Neural cell (in vitro differentiated cells): ENCODE data around the gene JAZF1. TPM values are rescaled to one million over a fixed set of nuclear protein-coding genes. Genes with fewer than 3 reads are reported as not detected.

Experiments
- H2AFZ ChIP-seq: fragments of 200-600, 300-800 bp; sonication (generic), shearing (Covaris generic); 2 replicates; pipeline ENCODE4 v1.6.0; 2014; ENCODE audit warnings: low read depth, mild to moderate bottlenecking, antibody characterized with exemption, low read length, moderate library complexity
- H3F3A ChIP-seq: fragments of 200-600 bp; shearing (Covaris generic); 2 replicates; pipeline ENCODE4 v1.6.1; 2016; ENCODE audit warnings: mild to moderate bottlenecking, moderate library complexity, mixed read lengths, antibody characterized with exemption, low read length; ENCODE audit not compliant: insufficient read depth, poor library complexity, severe bottlenecking
- H3K27ac ChIP-seq: fragments of 200-600, 300-800 bp; sonication (generic), shearing (Covaris generic); 2 replicates; pipeline ENCODE4 v1.5.1; 2014; ENCODE audit warnings: mild to moderate bottlenecking, low read length, moderate library complexity
- H3K27me3 ChIP-seq: fragments of 300-800, 200-600 bp; sonication (generic), shearing (Covaris generic); 2 replicates; pipeline ENCODE4 v1.6.0; 2014; ENCODE audit warnings: mild to moderate bottlenecking, low read depth, low read length, moderate library complexity; ENCODE audit not compliant: insufficient read depth
- H3K36me3 ChIP-seq: fragments of 300-800, 200-600 bp; sonication (generic), shearing (Covaris generic); 2 replicates; pipeline ENCODE4 v1.5.1; 2014; ENCODE audit warnings: mild to moderate bottlenecking, antibody characterized with exemption, low read length, moderate library complexity; ENCODE audit not compliant: insufficient read depth
- H3K4me2 ChIP-seq: fragments of 300-800, 200-600 bp; sonication (generic), shearing (Covaris generic); 2 replicates; pipeline ENCODE4 v1.6.0; 2014; ENCODE audit warnings: mild to moderate bottlenecking, low read length
- H3K4me3 ChIP-seq: fragments of 300-800, 200-600 bp; sonication (generic), shearing (Covaris generic); 2 replicates; pipeline ENCODE4 v1.5.1; 2014; ENCODE audit warnings: mild to moderate bottlenecking, low read length, moderate library complexity
- H3K79me2 ChIP-seq: fragments of 200-600 bp; shearing (Covaris generic); replicated peaks from 2 replicates; pipeline ENCODE4 v1.6.0; 2014; ENCODE audit warnings: mild to moderate bottlenecking, low read length, moderate library complexity; ENCODE audit not compliant: insufficient read depth
- H3K9ac ChIP-seq: fragments of 300-800, 200-600 bp; sonication (generic), shearing (Covaris generic); 2 replicates; pipeline ENCODE4 v1.6.1; 2016; ENCODE audit warnings: mild to moderate bottlenecking, low read length, mixed read lengths
- H3K9me2 ChIP-seq: fragments of 200-600 bp; shearing (Covaris generic); 2 replicates; pipeline ENCODE4 v1.6.1; 2016; ENCODE audit warnings: mild to moderate bottlenecking, low read length, mixed read lengths; ENCODE audit not compliant: insufficient read depth
- H3K9me3 ChIP-seq: fragments of 200-600, 300-800 bp; sonication (generic), shearing (Covaris generic); 2 replicates; pipeline ENCODE4 v1.6.1; 2016; ENCODE audit warnings: mild to moderate bottlenecking, mixed run types, low read length, moderate library complexity, mixed read lengths
- H4K20me1 ChIP-seq: fragments of 200-600 bp; shearing (Covaris generic); 2 replicates; pipeline ENCODE4 v1.6.1; 2016; ENCODE audit warnings: mild to moderate bottlenecking, mixed run types; ENCODE audit not compliant: insufficient read depth
- EP300 ChIP-seq: fragments of 450-650 bp; conservative IDR thresholded peaks from 2 replicates; pipeline ENCODE4 v1.6.1; 2014; ENCODE audit warnings: antibody characterized with exemption, mild to moderate bottlenecking, moderate library complexity; ENCODE audit not compliant: poor library complexity, severe bottlenecking
- EZH2 ChIP-seq: fragments of 200-600, 300-800 bp; shearing (Covaris generic), sonication (generic); IDR thresholded peaks from 2 replicates; pipeline ENCODE4 v1.6.1; 2014; ENCODE audit warnings: antibody characterized with exemption, low read length, borderline replicate concordance, mild to moderate bottlenecking; ENCODE audit not compliant: insufficient read depth, poor library complexity, severe bottlenecking
- MXI1 ChIP-seq: fragments of 450-650 bp; conservative IDR thresholded peaks from 2 replicates; pipeline ENCODE4 v1.6.1; 2014; ENCODE audit warnings: antibody characterized with exemption, mild to moderate bottlenecking; ENCODE audit not compliant: poor library complexity, severe bottlenecking
- POLR2AphosphoS5 ChIP-seq: IDR thresholded peaks from 2 replicates; pipeline ENCODE4 v1.6.1; 2012
- RAD21 ChIP-seq: fragments of 450-650 bp; conservative IDR thresholded peaks from 2 replicates; pipeline ENCODE4 v1.6.1; 2014; ENCODE audit warnings: antibody characterized with exemption, mild to moderate bottlenecking, moderate library complexity
- SMC3 ChIP-seq: fragments of 450-650 bp; conservative IDR thresholded peaks from 2 replicates; pipeline ENCODE4 v1.6.1; 2014; ENCODE audit warnings: antibody characterized with exemption, mild to moderate bottlenecking, moderate library complexity; ENCODE audit not compliant: poor library complexity
- TAF1 ChIP-seq: IDR thresholded peaks from 2 replicates; pipeline ENCODE4 v1.6.1; 2012; ENCODE audit warnings: low read depth
- polyA plus RNA-seq: library from polyadenylated mRNA; depleted of rRNA; stranded (reverse); fragments of >200 nt; gene quantifications from 2 replicates; pipeline ENCODE4 v1.2.3, GENCODE V29; 2014
- TF ChIP-seq, protein P1 (sequence below): IDR thresholded peaks from 2 replicates; pipeline ENCODE4 v1.6.1; 2012; ENCODE audit warnings: borderline replicate concordance
- TF ChIP-seq, protein P2 (sequence below): fragments of 450-650 bp; IDR thresholded peaks from 2 replicates; pipeline ENCODE4 v1.5.1; 2014; ENCODE audit warnings: antibody characterized with exemption, mild to moderate bottlenecking, moderate library complexity; ENCODE audit not compliant: poor library complexity, severe bottlenecking

JAZF1 gene
- polyA plus RNA-seq, 1 donor from 2014 or later, result 29.5 TPM

DNA sequence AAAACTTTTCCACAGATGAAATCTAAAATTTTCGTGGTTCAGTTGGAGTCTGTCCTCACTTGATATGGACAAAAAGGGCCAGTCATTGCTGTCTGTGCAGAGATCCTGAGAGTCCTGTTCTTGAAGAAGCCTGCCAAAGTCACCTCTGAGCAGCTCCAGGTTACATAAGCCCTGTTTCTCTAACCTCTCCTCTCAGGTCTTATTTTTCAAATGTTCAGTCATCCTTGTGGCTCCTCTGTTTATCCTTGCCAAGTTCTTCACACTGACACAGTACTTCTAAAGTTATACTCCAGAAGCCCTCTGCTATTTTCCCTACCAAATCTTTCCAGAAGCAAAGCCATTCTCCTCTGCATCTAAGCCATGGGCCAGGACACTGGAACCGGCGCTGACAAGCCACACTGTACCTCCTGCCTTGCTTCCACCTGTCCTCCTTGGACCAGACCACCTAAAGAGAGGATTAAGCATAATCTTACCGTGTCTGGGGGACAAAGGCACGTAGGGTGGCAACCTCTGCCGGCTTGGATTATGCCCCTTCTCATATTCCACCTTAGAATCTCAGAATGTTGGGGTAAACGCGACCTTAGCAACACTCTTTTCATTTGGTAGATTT is 161.6 kb downstream of the JAZF1 start:
- Histone ChIP-seq H3K4me2 (no peak overlapping the region), H3K36me3 (no peaks in the 10 kb centered on the region), H3K9ac (no peak overlapping the region), H3K27me3 (no peaks in the 10 kb centered on the region), H4K20me1 (no peaks in the 10 kb centered on the region), H3K9me2 (no peaks in the 10 kb centered on the region), H3K79me2 (no peaks in the 10 kb centered on the region), H2AFZ (no peak overlapping the region), H3K4me3 (no peak overlapping the region), H3K27ac (no peak overlapping the region), H3K9me3 (no peaks in the 10 kb centered on the region), H3F3A (no peaks in the 10 kb centered on the region)
- TF ChIP-seq, protein P1, sequence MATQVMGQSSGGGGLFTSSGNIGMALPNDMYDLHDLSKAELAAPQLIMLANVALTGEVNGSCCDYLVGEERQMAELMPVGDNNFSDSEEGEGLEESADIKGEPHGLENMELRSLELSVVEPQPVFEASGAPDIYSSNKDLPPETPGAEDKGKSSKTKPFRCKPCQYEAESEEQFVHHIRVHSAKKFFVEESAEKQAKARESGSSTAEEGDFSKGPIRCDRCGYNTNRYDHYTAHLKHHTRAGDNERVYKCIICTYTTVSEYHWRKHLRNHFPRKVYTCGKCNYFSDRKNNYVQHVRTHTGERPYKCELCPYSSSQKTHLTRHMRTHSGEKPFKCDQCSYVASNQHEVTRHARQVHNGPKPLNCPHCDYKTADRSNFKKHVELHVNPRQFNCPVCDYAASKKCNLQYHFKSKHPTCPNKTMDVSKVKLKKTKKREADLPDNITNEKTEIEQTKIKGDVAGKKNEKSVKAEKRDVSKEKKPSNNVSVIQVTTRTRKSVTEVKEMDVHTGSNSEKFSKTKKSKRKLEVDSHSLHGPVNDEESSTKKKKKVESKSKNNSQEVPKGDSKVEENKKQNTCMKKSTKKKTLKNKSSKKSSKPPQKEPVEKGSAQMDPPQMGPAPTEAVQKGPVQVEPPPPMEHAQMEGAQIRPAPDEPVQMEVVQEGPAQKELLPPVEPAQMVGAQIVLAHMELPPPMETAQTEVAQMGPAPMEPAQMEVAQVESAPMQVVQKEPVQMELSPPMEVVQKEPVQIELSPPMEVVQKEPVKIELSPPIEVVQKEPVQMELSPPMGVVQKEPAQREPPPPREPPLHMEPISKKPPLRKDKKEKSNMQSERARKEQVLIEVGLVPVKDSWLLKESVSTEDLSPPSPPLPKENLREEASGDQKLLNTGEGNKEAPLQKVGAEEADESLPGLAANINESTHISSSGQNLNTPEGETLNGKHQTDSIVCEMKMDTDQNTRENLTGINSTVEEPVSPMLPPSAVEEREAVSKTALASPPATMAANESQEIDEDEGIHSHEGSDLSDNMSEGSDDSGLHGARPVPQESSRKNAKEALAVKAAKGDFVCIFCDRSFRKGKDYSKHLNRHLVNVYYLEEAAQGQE, result no peak
- TF ChIP-seq SMC3 (no peak), POLR2AphosphoS5 (no peak), TAF1 (no peak), RAD21 (no peak), EP300 (no peak), MXI1 (no peak), EZH2 (no peak)
- TF ChIP-seq, protein P2, sequence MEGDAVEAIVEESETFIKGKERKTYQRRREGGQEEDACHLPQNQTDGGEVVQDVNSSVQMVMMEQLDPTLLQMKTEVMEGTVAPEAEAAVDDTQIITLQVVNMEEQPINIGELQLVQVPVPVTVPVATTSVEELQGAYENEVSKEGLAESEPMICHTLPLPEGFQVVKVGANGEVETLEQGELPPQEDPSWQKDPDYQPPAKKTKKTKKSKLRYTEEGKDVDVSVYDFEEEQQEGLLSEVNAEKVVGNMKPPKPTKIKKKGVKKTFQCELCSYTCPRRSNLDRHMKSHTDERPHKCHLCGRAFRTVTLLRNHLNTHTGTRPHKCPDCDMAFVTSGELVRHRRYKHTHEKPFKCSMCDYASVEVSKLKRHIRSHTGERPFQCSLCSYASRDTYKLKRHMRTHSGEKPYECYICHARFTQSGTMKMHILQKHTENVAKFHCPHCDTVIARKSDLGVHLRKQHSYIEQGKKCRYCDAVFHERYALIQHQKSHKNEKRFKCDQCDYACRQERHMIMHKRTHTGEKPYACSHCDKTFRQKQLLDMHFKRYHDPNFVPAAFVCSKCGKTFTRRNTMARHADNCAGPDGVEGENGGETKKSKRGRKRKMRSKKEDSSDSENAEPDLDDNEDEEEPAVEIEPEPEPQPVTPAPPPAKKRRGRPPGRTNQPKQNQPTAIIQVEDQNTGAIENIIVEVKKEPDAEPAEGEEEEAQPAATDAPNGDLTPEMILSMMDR, result no peak

DNA sequence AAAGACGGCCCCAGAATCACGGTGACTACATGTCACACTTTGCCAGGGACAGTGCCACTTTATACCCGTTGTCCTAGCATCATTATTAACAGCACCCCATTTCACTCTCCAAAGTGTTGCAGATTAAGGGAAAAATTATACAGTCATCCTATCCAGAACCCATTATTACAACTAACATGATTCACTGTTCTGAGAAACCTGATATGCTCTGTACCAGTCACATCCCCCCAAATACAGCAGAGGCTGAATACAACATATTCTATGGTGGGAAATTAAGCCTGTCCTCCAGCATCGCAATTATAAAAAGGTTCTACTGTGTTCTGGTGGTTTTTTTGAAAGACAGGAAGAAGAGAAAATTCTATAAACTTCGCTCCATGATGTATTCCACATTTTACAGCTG is 162.1 kb downstream of the JAZF1 start:
- Histone ChIP-seq H2AFZ (no peak overlapping the region), H3K79me2 (no peaks in the 10 kb centered on the region), H3K4me2 (no peak overlapping the region), H3F3A (no peaks in the 10 kb centered on the region), H3K27me3 (no peaks in the 10 kb centered on the region), H3K36me3 (no peaks in the 10 kb centered on the region), H3K9me2 (no peaks in the 10 kb centered on the region), H3K27ac (no peak overlapping the region), H3K9me3 (no peaks in the 10 kb centered on the region), H3K4me3 (no peak overlapping the region), H4K20me1 (no peaks in the 10 kb centered on the region), H3K9ac (no peak overlapping the region)
- TF ChIP-seq, protein P1, result no peak
- TF ChIP-seq SMC3, result no peak
- TF ChIP-seq POLR2AphosphoS5, result no peak
- TF ChIP-seq EP300, result no peak
- no peak for TF ChIP-seq EZH2
- TF ChIP-seq TAF1, result no peak
- TF ChIP-seq MXI1, result no peak
